Duodenal mucosa (tissue), 2 donors: ENCODE results near the gene ANKRD13A.
"Not testable (repeated sequence)": the region's sequence is repeated elsewhere in the genome, so short reads cannot be mapped to it uniquely, and the experiment has no call there.

ENCODE experiments used
- H3K27ac ChIP-seq: one replicate; pipeline ENCODE4 v1.7.0; 2013; ENCODE audit warnings: low read depth, low read length
- H3K27me3 ChIP-seq, 2 donors: one replicate each; pipeline ENCODE4 v1.7.0; 2013; ENCODE audit warnings: low read length in 2 of 2, control low read depth in 1 of 2; ENCODE audit not compliant: insufficient read depth in 2 of 2, control insufficient read depth in 1 of 2
- H3K36me3 ChIP-seq, 2 donors: one replicate each; pipeline ENCODE4 v1.7.0; 2013; ENCODE audit warnings: low read length in 2 of 2, control low read depth in 1 of 2; ENCODE audit not compliant: insufficient read depth in 2 of 2, control insufficient read depth in 1 of 2
- H3K4me1 ChIP-seq, 2 donors: one replicate each; pipeline ENCODE4 v1.7.0; 2013; ENCODE audit warnings: low read length in 2 of 2, control low read depth in 1 of 2; ENCODE audit not compliant: insufficient read depth in 2 of 2, control insufficient read depth in 1 of 2
- H3K4me3 ChIP-seq, 2 donors: one replicate each; pipeline ENCODE4 v1.7.0; 2013; ENCODE audit warnings: low read length in 2 of 2, low read depth in 1 of 2
- H3K9ac ChIP-seq, 2 donors: one replicate each; pipeline ENCODE4 v1.7.0; 2013; ENCODE audit warnings: low read length in 2 of 2, low read depth in 1 of 2
- H3K9me3 ChIP-seq, 2 donors: one replicate each; pipeline ENCODE4 v1.7.0; 2013; ENCODE audit warnings: low read length in 2 of 2, control low read depth in 1 of 2; ENCODE audit not compliant: control insufficient read depth in 1 of 2

Gene ANKRD13A

GRCh38 chr12:110074089-110074488, 74.9 kb downstream of the ANKRD13A start:
- no peak overlapping the region for H3K27ac ChIP-seq
- peaks cover 4 to 6% of the 10 kb centered on the region in 2 donors for H3K4me1 ChIP-seq
- no peaks in the 10 kb centered on the region for H3K9me3 ChIP-seq
- no peaks in the 10 kb centered on the region for H3K36me3 ChIP-seq
- no peak overlapping the region for H3K9ac ChIP-seq
- no peaks in the 10 kb centered on the region for H3K27me3 ChIP-seq
- no peak overlapping the region for H3K4me3 ChIP-seq

GRCh38 chr12:110075880-110076279, 76.7 kb downstream of the ANKRD13A start:
- peaks cover 15% of the 10 kb centered on the region in 2 donors for H3K4me1 ChIP-seq
- no peaks in the 10 kb centered on the region for H3K9me3 ChIP-seq
- no peak overlapping the region for H3K27ac ChIP-seq
- H3K4me3 ChIP-seq = no peak overlapping the region
- no peaks in the 10 kb centered on the region for H3K36me3 ChIP-seq
- no peaks in the 10 kb centered on the region for H3K27me3 ChIP-seq
- no peak overlapping the region for H3K9ac ChIP-seq

- Histone ChIP-seq H3K36me3 (no peaks in the 10 kb centered on the region), H3K27me3 (no peaks in the 10 kb centered on the region), H3K9me3 (no peaks in the 10 kb centered on the region), H3K27ac (no peak overlapping the region), H3K4me3 (no peak overlapping the region), H3K9ac (no peak overlapping the region), H3K4me1 (peaks cover 15% of the 10 kb centered on the region in 2 donors)
Observed at GRCh38 chr12:110077800-110078199, 78.6 kb downstream of the ANKRD13A start.

- Histone ChIP-seq H3K9me3 (no peaks in the 10 kb centered on the region), H3K4me1 (peaks cover 9 to 11% of the 10 kb centered on the region in 2 donors), H3K27me3 (no peaks in the 10 kb centered on the region), H3K4me3 (peak overlapping the region; percentile 47 to 56), H3K27ac (peak overlapping the region; percentile 64), H3K36me3 (no peaks in the 10 kb centered on the region), H3K9ac (peak overlapping the region; percentile 2 to 34)
Observed at GRCh38 chr12:110079477-110080400, 80.5 kb downstream of the ANKRD13A start.

- Histone ChIP-seq H3K9me3 (no peaks in the 10 kb centered on the region), H3K27ac (no peak overlapping the region), H3K9ac (no peak overlapping the region), H3K27me3 (no peaks in the 10 kb centered on the region), H3K4me1 (peaks cover 9 to 11% of the 10 kb centered on the region in 2 donors), H3K36me3 (no peaks in the 10 kb centered on the region), H3K4me3 (no peak overlapping the region)
Observed at GRCh38 chr12:110080410-110080809, 81.2 kb downstream of the ANKRD13A start.

- Histone ChIP-seq H3K36me3 (no peaks in the 10 kb centered on the region), H3K9ac (no peak overlapping the region), H3K9me3 (no peaks in the 10 kb centered on the region), H3K27me3 (no peaks in the 10 kb centered on the region), H3K4me3 (no peak overlapping the region), H3K4me1 (peaks cover 5 to 7% of the 10 kb centered on the region in 2 donors), H3K27ac (no peak overlapping the region)
Observed at GRCh38 chr12:110084314-110085015, 85.2 kb downstream of the ANKRD13A start.

GRCh38 chr12:110088216-110088615, 89.0 kb downstream of the ANKRD13A start:
- H3K27ac ChIP-seq, H3K4me1 ChIP-seq, H3K27me3 ChIP-seq, H3K9me3 ChIP-seq, H3K36me3 ChIP-seq, H3K4me3 ChIP-seq, H3K9ac ChIP-seq: not testable (repeated sequence)

GRCh38 chr12:110088936-110089335, 89.7 kb downstream of the ANKRD13A start:
- no peak overlapping the region for H3K27ac ChIP-seq
- no peaks in the 10 kb centered on the region for H3K4me1 ChIP-seq
- H3K27me3 ChIP-seq = peaks cover 3 to 8% of the 10 kb centered on the region in 2 donors
- H3K4me3 ChIP-seq = no peak overlapping the region
- H3K36me3 ChIP-seq = no peaks in the 10 kb centered on the region
- H3K9ac ChIP-seq = no peak overlapping the region
- H3K9me3 ChIP-seq = no peaks in the 10 kb centered on the region
